H1 (cell line): ENCODE data around the gene EME2.

Experiments used
- CTCF ChIP-seq, 3 experiments: IDR thresholded peaks; 1 replicate in 2 of 3; 2 replicates in 1 of 3; pipeline versions ENCODE4 v1.5.1 to v1.6.1; 2011; ENCODE audit warnings: low read length in 3 of 3, mild to moderate bottlenecking in 3 of 3, inconsistent platforms in 2 of 3, low read depth in 1 of 3, moderate library complexity in 1 of 3; ENCODE audit not compliant: insufficient read depth in 1 of 3; ENCODE audit errors: control extremely low read depth in 1 of 3
- EGR1 ChIP-seq: IDR thresholded peaks from 2 replicates; pipeline ENCODE4 v1.6.1; 2011; ENCODE audit warnings: low read depth, low read length, borderline replicate concordance
- GTF2F1 ChIP-seq: IDR thresholded peaks from 2 replicates; pipeline ENCODE4 v1.6.1; 2012; ENCODE audit warnings: low read depth, low read length, improper control_type of control experiment, borderline replicate concordance
- HDAC2 ChIP-seq, 2 experiments: fragments of 300-600 bp in 1 of 2; sonication (generic) in 1 of 2; IDR thresholded peaks; 2 replicates each; pipeline ENCODE4 v1.6.1; 2011 to 2012; ENCODE audit warnings: low read depth in 2 of 2, low read length in 2 of 2, mild to moderate bottlenecking in 2 of 2, moderate library complexity in 2 of 2, borderline replicate concordance in 1 of 2, inconsistent platforms in 1 of 2
- HDAC6 ChIP-seq: IDR thresholded peaks from one replicate; pipeline ENCODE4 v1.7.1; 2012; ENCODE audit warnings: low read depth, mild to moderate bottlenecking, inconsistent platforms, low read length, moderate library complexity
- RAD21 ChIP-seq, 2 experiments: IDR thresholded peaks in 1 of 2; conservative IDR thresholded peaks in 1 of 2; 2 replicates each; pipeline ENCODE4 v1.6.1; 2011; ENCODE audit warnings: low read depth in 2 of 2, low read length in 2 of 2, improper control_type of control experiment in 1 of 2, inconsistent platforms in 1 of 2, mild to moderate bottlenecking in 1 of 2, moderate library complexity in 1 of 2
- SP2 ChIP-seq: IDR thresholded peaks from 2 replicates; pipeline ENCODE4 v1.6.1; 2012; ENCODE audit warnings: mild to moderate bottlenecking, low read length, inconsistent platforms
- TAF1 ChIP-seq: IDR thresholded peaks from 2 replicates; pipeline ENCODE4 v1.6.1; 2011; ENCODE audit warnings: mild to moderate bottlenecking, low read depth, low read length

- TF ChIP-seq EGR1 (no peak), HDAC6 (no peak), CTCF (IDR thresholded peaks at IDR 0.05; ENCODE audit: control extremely low read depth in 1 of 3, insufficient read depth in 1 of 3, low read depth in 1 of 3, low read length in 3 of 3) (no peak), RAD21 (IDR thresholded peaks at IDR 0.05 in 1 of 2, conservative IDR thresholded peaks at IDR 0.05 in 1 of 2; ENCODE audit: low read depth in 2 of 2, low read length in 2 of 2) (no peak), GTF2F1 (no peak), HDAC2 (IDR thresholded peaks at IDR 0.05; ENCODE audit: borderline replicate concordance in 1 of 2, low read depth in 2 of 2, low read length in 2 of 2) (no peak; a peak in 1 of 4 replicates), SP2 (no peak), TAF1 (no peak)
Measured at GRCh38 chr16:1772362-1772907, at the start of gene EME2.
